Right atrium auricular region (tissue), 2 donors: ENCODE data around the gene KRTAP4-3. TPM values are rescaled to one million over a fixed set of nuclear protein-coding genes. Genes with fewer than 3 reads are reported as not detected.
"Not testable (repeated sequence)": the region's sequence is repeated elsewhere in the genome, so short reads cannot be mapped to it uniquely, and the experiment has no call there.

Experiments used
- DNase-seq: peaks from one replicate; pipeline ENCODE4 v3.0.0-alpha.2; 2019; ENCODE audit warnings: low spot score
- H3K27ac ChIP-seq, 2 donors: fragments of 200-600 bp; sonication (generic); 1 replicate in 1 of 2; 2 replicates in 1 of 2; pipeline ENCODE4 v1.5.1; 2016 to 2019
- H3K27me3 ChIP-seq, 2 donors: fragments of 200-600 bp; sonication (generic); one replicate each; pipeline versions ENCODE4 v1.5.1 to v1.6.0; 2017 to 2019
- H3K36me3 ChIP-seq: fragments of 200-600 bp; sonication (generic); one replicate; pipeline ENCODE4 v1.5.1; 2016
- H3K4me1 ChIP-seq, 2 donors: fragments of 200-600 bp; sonication (generic); one replicate each; pipeline versions ENCODE4 v1.5.1 to v1.6.0; 2017 to 2019
- H3K4me3 ChIP-seq, 2 donors: fragments of 200-600 bp; sonication (generic); 1 replicate in 1 of 2; 2 replicates in 1 of 2; pipeline ENCODE4 v1.5.1; 2017 to 2019; ENCODE audit warnings: mild to moderate bottlenecking in 1 of 2, moderate library complexity in 1 of 2
- H3K9me3 ChIP-seq, 2 donors: fragments of 200-600 bp; sonication (generic); one replicate each; pipeline ENCODE4 v1.5.1; 2019
- CTCF ChIP-seq, 2 donors: fragments of 200-600 bp; sonication (generic); IDR thresholded peaks; one replicate each; pipeline ENCODE4 v1.5.1; 2019; ENCODE audit warnings: antibody characterized with exemption in 2 of 2
- total RNA-seq, 2 donors: library from RNA; depleted of rRNA; stranded (reverse); fragments of >200 nt; gene quantifications; one replicate each; pipeline ENCODE4 v1.1.0, GENCODE V29; 2016

The KRTAP4-3 gene
- total RNA-seq, 2 donors from 2014 or later, result not detected

DNA sequence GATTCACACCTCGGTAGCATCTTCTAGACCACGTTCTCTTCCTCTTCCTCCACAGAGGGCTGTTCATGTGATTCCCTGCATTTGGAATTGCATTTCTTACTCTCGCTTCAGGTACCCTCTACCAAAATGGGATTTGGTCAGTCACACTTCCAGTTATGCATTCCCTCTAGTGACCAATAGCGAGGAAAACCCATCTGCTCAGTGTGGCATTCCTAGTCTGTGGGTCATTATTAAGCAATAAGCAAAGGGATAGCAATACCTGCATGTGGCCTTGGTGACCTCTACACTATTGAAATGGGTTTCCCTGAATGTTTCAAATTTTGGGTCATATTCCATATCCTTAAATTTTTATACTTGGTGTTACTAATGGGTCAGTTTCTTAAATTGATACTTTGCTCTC, 18.0 kb downstream of the KRTAP4-3 start:
- no peak for TF ChIP-seq CTCF (IDR thresholded peaks at IDR 0.05)
- H3K27me3 ChIP-seq, result no peaks in the 10 kb centered on the region

DNA sequence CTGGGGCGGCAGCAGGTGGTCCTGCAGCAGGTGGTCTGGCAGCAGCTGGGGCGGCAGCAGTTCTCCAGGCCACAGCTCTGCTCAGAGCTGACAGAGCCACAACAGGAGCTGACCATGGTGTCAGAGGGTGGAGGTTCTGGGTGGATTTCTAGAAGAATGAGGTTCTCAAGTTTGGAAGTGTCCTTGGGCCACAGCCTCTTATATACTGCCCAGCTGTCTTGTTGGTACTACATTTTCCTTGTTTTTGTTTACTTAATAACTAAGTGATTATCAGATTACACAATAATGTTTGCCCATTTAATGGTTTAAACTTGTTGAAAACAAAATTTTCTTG, 18.4 kb downstream of the KRTAP4-3 start, which contains the start of gene KRTAP4-5:
TSS of gene KRTAP4-5 (minus strand) at position 174 of the 334 bp plus-strand sequence. CDS start at position 116, 58 bp downstream.
- no peaks in the 10 kb centered on the region for H3K27me3 ChIP-seq
- no peak within 1 kb of the TSS for H3K4me3 ChIP-seq
- H3K4me1 ChIP-seq, result no peaks in the 10 kb centered on the region
- H3K9me3 ChIP-seq, result no peaks in the 10 kb centered on the region
- no peak for DNase-seq
- no peak within 1 kb of the TSS for H3K27ac ChIP-seq
- no peak for TF ChIP-seq CTCF (IDR thresholded peaks at IDR 0.05)
- H3K36me3 ChIP-seq, result no peaks in the 10 kb centered on the region

More for the DNA sequence above, 18.0 kb downstream of the KRTAP4-3 start:
- no peak for DNase-seq
- H3K4me3 ChIP-seq, result no peak overlapping the region
- H3K4me1 ChIP-seq, result no peaks in the 10 kb centered on the region
- H3K27ac ChIP-seq, result no peak overlapping the region
- H3K36me3 ChIP-seq, result no peaks in the 10 kb centered on the region
- H3K9me3 ChIP-seq, result no peaks in the 10 kb centered on the region

DNA sequence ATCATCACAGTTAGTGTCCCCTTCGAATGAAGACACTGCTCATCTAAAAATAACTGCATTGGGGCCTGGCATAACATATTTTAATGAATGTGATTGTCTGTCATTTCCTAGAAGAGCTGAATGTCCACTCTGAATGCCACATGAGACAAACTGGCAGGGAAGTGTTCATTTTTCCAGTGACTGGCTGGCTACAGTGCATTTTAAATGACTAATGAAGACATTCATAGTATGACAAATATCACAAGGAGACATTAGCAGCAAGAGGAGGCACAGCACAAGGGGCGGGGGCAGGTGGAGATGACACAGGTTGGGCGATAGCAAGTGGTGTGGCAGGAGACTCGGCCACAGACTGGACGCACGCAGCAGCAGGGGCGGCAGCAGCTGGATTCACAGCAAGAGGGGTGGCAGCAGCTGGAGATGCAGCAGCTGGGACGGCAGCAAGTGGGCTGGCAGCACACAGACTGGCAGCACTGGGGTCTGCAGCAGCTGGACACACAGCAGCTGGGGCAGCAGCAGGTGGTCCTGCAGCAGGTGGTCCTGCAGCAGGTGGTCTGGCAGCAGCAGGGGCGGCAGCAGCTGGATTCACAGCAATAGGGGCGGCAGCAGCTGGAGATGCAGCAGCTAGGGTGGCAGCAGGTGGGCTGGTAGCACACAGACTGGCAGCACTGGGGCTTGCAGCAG, 18.9 kb downstream of the KRTAP4-3 start:
- not testable (repeated sequence) for H3K4me1 ChIP-seq, H3K9me3 ChIP-seq, H3K27me3 ChIP-seq, DNase-seq, H3K4me3 ChIP-seq, H3K27ac ChIP-seq, H3K36me3 ChIP-seq

GRCh38 chr17:41147531-41148204, 20.4 kb downstream of the KRTAP4-3 start:
- Histone ChIP-seq H3K27me3 (no peaks in the 10 kb centered on the region), H3K27ac (no peak overlapping the region), H3K4me3 (no peak overlapping the region), H3K4me1 (no peaks in the 10 kb centered on the region), H3K36me3 (no peaks in the 10 kb centered on the region), H3K9me3 (peaks cover 0 to 13% of the 10 kb centered on the region in 2 donors)
- TF ChIP-seq CTCF (IDR thresholded peaks at IDR 0.05), result no peak
- no peak for DNase-seq

DNA sequence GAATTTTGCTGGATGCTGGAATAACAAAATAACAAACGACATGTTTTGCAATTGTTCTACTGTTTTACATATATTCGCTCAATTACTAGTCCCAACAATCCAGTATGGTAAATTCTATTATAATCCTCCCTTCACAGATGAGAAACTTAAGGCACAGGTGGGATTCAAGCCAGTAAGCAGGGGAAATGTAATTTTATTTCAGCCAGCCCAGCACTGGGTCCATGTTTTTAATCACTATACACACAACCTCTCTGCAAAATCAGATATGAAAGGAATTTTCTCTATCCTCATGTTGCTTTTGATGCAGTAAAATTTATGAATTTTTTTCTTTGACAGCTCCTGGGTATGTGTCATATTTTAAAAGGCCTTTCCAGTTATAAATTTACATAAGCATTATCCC, 22.8 kb downstream of the KRTAP4-3 start:
- no peak overlapping the region for H3K27ac ChIP-seq
- H3K27me3 ChIP-seq, result no peaks in the 10 kb centered on the region
- DNase-seq, result no peak
- H3K4me1 ChIP-seq, result no peaks in the 10 kb centered on the region
- no peaks in the 10 kb centered on the region for H3K36me3 ChIP-seq
- no peak for TF ChIP-seq CTCF (IDR thresholded peaks at IDR 0.05)
- H3K4me3 ChIP-seq, result no peak overlapping the region
- peaks cover 0 to 13% of the 10 kb centered on the region in 2 donors for H3K9me3 ChIP-seq

DNA sequence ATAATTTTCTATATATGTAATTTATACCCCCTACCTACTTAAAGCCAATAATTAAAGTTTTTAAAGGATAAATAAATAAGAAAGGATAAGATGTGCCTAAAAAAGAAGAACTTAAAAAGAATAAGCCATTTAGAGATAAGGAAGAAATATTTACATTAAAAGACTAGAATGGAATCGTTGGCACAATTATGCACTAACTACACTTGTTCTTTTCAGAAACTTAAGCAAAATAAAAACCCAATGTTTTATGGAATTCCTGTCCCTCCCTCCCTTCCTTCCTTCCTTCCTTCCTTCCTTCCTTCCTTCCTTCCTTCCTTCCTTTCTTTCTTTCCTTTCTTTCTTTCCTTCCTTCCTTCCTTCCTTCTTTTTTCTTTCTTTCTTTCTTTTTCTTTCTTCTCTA, 23.2 kb downstream of the KRTAP4-3 start:
- no peaks in the 10 kb centered on the region for H3K4me1 ChIP-seq
- peaks cover 0 to 13% of the 10 kb centered on the region in 2 donors for H3K9me3 ChIP-seq
- H3K36me3 ChIP-seq, result no peaks in the 10 kb centered on the region
- DNase-seq, result no peak
- H3K27me3 ChIP-seq, result no peaks in the 10 kb centered on the region
- no peak for TF ChIP-seq CTCF (IDR thresholded peaks at IDR 0.05)
- no peak overlapping the region for H3K4me3 ChIP-seq
- no peak overlapping the region for H3K27ac ChIP-seq
